Endothelial cell (in vitro differentiated cells): ENCODE data around the gene FHOD1. TPM values are rescaled to one million over a fixed set of nuclear protein-coding genes. Genes with fewer than 3 reads are reported as not detected.
A peak's percentile ranks its signal among the peaks of the same experiment; 100 is the strongest.

Experiments used
- DNase-seq: peaks from one replicate; pipeline ENCODE4 v3.0.0; 2021; ENCODE audit warnings: low spot score
- H3K27ac Mint-ChIP-seq: one replicate; pipeline ENCODE4 v1.8.0; 2021; ENCODE audit warnings: mixed read lengths, inconsistent platforms; ENCODE audit not compliant: unreplicated experiment
- H3K27me3 Mint-ChIP-seq: one replicate; pipeline ENCODE4 v1.8.0; 2021; ENCODE audit warnings: mild to moderate bottlenecking, moderate library complexity, mixed read lengths, inconsistent platforms; ENCODE audit not compliant: unreplicated experiment
- H3K36me3 Mint-ChIP-seq: one replicate; pipeline ENCODE4 v1.8.0; 2021; ENCODE audit warnings: mild to moderate bottlenecking, low read depth, mixed read lengths, inconsistent platforms; ENCODE audit not compliant: unreplicated experiment
- H3K4me1 Mint-ChIP-seq: one replicate; pipeline ENCODE4 v1.8.0; 2021; ENCODE audit warnings: mild to moderate bottlenecking, mixed read lengths, inconsistent platforms; ENCODE audit not compliant: unreplicated experiment
- H3K4me3 Mint-ChIP-seq: one replicate; pipeline ENCODE4 v1.8.0; 2021; ENCODE audit warnings: mild to moderate bottlenecking, mixed read lengths, inconsistent platforms; ENCODE audit not compliant: unreplicated experiment
- H3K9me3 Mint-ChIP-seq: one replicate; pipeline ENCODE4 v1.8.0; 2021; ENCODE audit warnings: mixed read lengths, inconsistent platforms; ENCODE audit not compliant: unreplicated experiment
- CTCF ChIP-seq: fragments of 200-600 bp; sonication (generic); IDR thresholded peaks from one replicate; pipeline ENCODE4 v1.5.0; 2021; ENCODE audit warnings: antibody characterized with exemption; ENCODE audit not compliant: unreplicated experiment
- total RNA-seq: library from RNA; stranded (reverse); fragmentation: NEBNext Ultra II Directional; extraction: Animal tissue kit (Norgen Biotek cat#: 25700); gene quantifications from one replicate; pipeline ENCODE4 v1.2.1, GENCODE V29; 2021; ENCODE audit not compliant: unreplicated experiment

Gene FHOD1
- total RNA-seq, 1 donor from 2014 or later = 248 TPM

DNA sequence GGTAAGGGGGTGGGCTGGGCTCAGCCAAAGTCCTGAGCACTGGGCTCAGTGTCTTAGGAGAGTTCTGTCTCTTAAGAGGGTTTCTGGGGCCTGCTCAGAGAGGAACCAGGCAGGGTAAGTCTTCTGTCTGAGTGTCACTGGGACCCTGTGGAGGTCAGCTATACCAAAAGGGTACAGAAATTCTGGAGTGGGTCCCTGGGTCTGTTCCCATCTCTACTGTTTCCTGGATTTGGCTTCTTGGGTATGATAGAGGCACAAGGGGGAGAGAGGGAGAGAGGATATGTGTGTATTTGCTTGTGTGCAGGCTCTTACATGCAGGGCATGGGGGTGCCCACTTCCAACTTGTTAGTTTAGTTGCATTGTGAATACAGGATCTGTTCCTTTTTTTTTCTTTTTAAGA is 53.7 kb downstream of the FHOD1 start:
- Mint-ChIP-seq H3K9me3 (no peaks in the 10 kb centered on the region), H3K36me3 (peaks cover 40% of the 10 kb centered on the region), H3K27me3 (peaks cover 23% of the 10 kb centered on the region), H3K4me1 (peaks cover 69% of the 10 kb centered on the region), H3K4me3 (peak overlapping the region; percentile 97), H3K27ac (peak overlapping the region; percentile 92)
- DNase-seq = no peak
- TF ChIP-seq CTCF = no peak

DNA sequence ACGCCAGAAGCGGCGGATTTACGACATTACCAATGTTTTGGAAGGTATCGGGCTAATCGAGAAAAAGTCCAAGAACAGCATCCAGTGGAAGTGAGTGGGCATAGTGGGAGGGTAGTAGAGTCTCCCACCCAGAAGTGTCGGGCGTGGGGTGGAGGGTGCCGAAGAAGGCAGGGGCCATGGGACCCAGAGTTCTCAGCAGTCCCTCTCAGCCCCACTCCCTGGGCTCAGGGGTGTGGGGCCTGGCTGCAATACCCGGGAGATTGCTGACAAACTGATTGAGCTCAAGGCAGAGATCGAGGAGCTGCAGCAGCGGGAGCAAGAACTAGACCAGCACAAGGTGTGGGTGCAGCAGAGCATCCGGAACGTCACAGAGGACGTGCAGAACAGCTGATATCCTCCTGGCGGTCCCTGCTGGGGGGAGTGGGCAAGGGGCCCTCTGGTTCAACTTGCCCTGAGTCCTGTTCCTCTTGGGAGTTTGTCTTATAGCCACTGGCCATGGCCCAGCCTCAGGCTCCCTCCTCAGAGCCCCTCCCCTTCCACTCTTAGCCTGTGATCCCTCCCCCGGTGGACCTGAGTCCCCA is 54.4 kb downstream of the FHOD1 start:
- H3K4me1 Mint-ChIP-seq = peaks cover 70% of the 10 kb centered on the region
- no peaks in the 10 kb centered on the region for H3K9me3 Mint-ChIP-seq
- TF ChIP-seq CTCF = no peak
- H3K27me3 Mint-ChIP-seq = peaks cover 22% of the 10 kb centered on the region
- peak overlapping the region; percentile 92 for H3K27ac Mint-ChIP-seq
- peaks cover 40% of the 10 kb centered on the region for H3K36me3 Mint-ChIP-seq
- no peak for DNase-seq
- peak overlapping the region; percentile 97 for H3K4me3 Mint-ChIP-seq

DNA sequence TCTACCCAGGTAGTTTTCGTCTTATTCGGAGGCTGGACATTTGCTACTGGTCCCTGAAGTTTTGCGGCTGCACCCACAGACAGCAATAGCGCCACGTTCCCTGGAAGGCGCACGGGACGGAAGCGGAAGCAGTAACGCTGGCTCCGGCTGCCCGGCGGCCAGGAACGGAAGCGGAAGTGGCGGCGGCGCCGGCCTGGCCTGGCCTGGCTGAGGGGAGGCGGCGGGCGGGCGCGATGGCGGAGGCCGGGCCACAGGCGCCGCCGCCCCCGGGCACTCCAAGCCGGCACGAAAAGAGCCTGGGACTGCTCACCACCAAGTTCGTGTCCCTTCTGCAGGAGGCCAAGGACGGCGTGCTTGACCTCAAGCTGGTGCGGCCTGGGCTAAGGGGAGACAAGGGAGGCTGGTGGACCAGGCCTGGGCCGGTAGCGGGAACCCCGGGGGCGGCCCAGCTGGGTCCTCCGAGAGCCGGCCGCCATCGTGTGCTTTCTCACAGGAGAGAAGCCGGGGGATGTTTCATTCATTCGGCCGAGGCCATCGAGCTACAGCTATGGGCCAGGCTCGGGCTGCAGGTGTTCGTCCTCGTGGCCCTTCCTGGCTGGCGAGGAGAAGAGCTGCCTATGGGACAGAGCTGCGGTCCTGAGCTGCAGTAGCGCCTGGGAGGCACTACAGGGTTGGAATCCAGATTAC is 55.1 kb downstream of the FHOD1 start, which contains the start of gene E2F4:
Gene E2F4 (plus strand): TSS at position 161 of the 687 bp plus-strand sequence. CDS start 73 bp downstream, at position 234.
- Mint-ChIP-seq H3K4me1 (peaks cover 69% of the 10 kb centered on the region), H3K4me3 (peak within 1 kb of the TSS; percentile 97), H3K36me3 (peaks cover 40% of the 10 kb centered on the region), H3K27me3 (peaks cover 22% of the 10 kb centered on the region), H3K27ac (peak within 1 kb of the TSS; percentile 92), H3K9me3 (no peaks in the 10 kb centered on the region)
- TF ChIP-seq CTCF = no peak
- DNase-seq = peak; percentile 93

GRCh38 chr16:67191411-67191994 is 55.8 kb downstream of the FHOD1 start:
- peaks cover 66% of the 10 kb centered on the region for H3K4me1 Mint-ChIP-seq
- H3K4me3 Mint-ChIP-seq = peak overlapping the region; percentile 97
- no peak for DNase-seq
- H3K36me3 Mint-ChIP-seq = peaks cover 35% of the 10 kb centered on the region
- no peak for TF ChIP-seq CTCF
- no peaks in the 10 kb centered on the region for H3K9me3 Mint-ChIP-seq
- peaks cover 20% of the 10 kb centered on the region for H3K27me3 Mint-ChIP-seq
- peak overlapping the region; percentile 27 for H3K27ac Mint-ChIP-seq
